ENCODE data around the gene QSER1.
A peak's percentile ranks its signal among the peaks of the same experiment; 100 is the strongest.

The QSER1 gene

GRCh38 chr11:32890843-32891656 lies 1.6 kb upstream of the QSER1 start:
- DNase-seq (ENCODE audit: low spot score) = no peak

- no peak for DNase-seq (ENCODE audit: low spot score)
These were observed 805 bp upstream of the QSER1 start for GRCh38 chr11:32891657-32892354.

- DNase-seq (ENCODE audit: low spot score) = no peak
These were observed 407 bp downstream of the QSER1 start for GRCh38 chr11:32893093-32893342.

- peak; percentile 78 for DNase-seq (ENCODE audit: low spot score)
These were observed 935 bp downstream of the QSER1 start for GRCh38 chr11:32893343-32894148.

- peak; percentile 66 for DNase-seq (ENCODE audit: low spot score)
These were observed 1.7 kb downstream of the QSER1 start for GRCh38 chr11:32894149-32894827.

GRCh38 chr11:32894921-32895320 lies 2.3 kb downstream of the QSER1 start:
- DNase-seq (ENCODE audit: low spot score) = no peak

- DNase-seq (ENCODE audit: low spot score) = no peak
These were observed 2.9 kb downstream of the QSER1 start for GRCh38 chr11:32895471-32895870.

GRCh38 chr11:32897103-32897502 lies 4.5 kb downstream of the QSER1 start:
- no peak for DNase-seq (ENCODE audit: low spot score)

- DNase-seq (ENCODE audit: low spot score) = no peak
These were observed 6.8 kb downstream of the QSER1 start for GRCh38 chr11:32899438-32899837.

- DNase-seq (ENCODE audit: low spot score) = no peak
These were observed 9.6 kb downstream of the QSER1 start for GRCh38 chr11:32902089-32902665.

- DNase-seq (ENCODE audit: low spot score) = peak; percentile 14
These were observed 12.5 kb downstream of the QSER1 start for GRCh38 chr11:32905028-32905667.

- DNase-seq (ENCODE audit: low spot score) = no peak
These were observed 16.0 kb downstream of the QSER1 start for GRCh38 chr11:32908619-32909018.

GRCh38 chr11:32911413-32911812 lies 18.8 kb downstream of the QSER1 start:
- DNase-seq (ENCODE audit: low spot score) = no peak

GRCh38 chr11:32913445-32913844 lies 20.8 kb downstream of the QSER1 start:
- no peak for DNase-seq (ENCODE audit: low spot score)

- no peak for DNase-seq (ENCODE audit: low spot score)
These were observed 23.8 kb downstream of the QSER1 start for GRCh38 chr11:32916361-32916760.

GRCh38 chr11:32916994-32917393 lies 24.4 kb downstream of the QSER1 start:
- no peak for DNase-seq (ENCODE audit: low spot score)

GRCh38 chr11:32918427-32918826 lies 25.8 kb downstream of the QSER1 start:
- DNase-seq (ENCODE audit: low spot score) = no peak

GRCh38 chr11:32919338-32919737 lies 26.7 kb downstream of the QSER1 start:
- no peak for DNase-seq (ENCODE audit: low spot score)

- no peak for DNase-seq (ENCODE audit: low spot score)
These were observed 28.0 kb downstream of the QSER1 start for GRCh38 chr11:32920570-32920969.

GRCh38 chr11:32921204-32921603 lies 28.6 kb downstream of the QSER1 start:
- no peak for DNase-seq (ENCODE audit: low spot score)

- no peak for DNase-seq (ENCODE audit: low spot score)
These were observed 39.0 kb downstream of the QSER1 start for GRCh38 chr11:32931606-32932005.

- DNase-seq (ENCODE audit: low spot score) = no peak
These were observed 39.6 kb downstream of the QSER1 start for GRCh38 chr11:32932196-32932595.
